Stimulated activated CD4-positive, alpha-beta T cell treated with anti-CD3 and anti-CD28 coated beads, Interleukin-15, amount 100 ng/mL, for 48 hours (primary cell): ENCODE results near the gene ICE2.

ENCODE experiments used
- DNase-seq, 2 donors: peaks; one replicate each; pipeline ENCODE4 v3.0.0-alpha.2; 2020; ENCODE audit warnings: low read depth in 2 of 2

Gene ICE2

GRCh38 chr15:60493166-60493565 lies 14.2 kb upstream of the ICE2 start:
- DNase-seq, result no peak

DNA sequence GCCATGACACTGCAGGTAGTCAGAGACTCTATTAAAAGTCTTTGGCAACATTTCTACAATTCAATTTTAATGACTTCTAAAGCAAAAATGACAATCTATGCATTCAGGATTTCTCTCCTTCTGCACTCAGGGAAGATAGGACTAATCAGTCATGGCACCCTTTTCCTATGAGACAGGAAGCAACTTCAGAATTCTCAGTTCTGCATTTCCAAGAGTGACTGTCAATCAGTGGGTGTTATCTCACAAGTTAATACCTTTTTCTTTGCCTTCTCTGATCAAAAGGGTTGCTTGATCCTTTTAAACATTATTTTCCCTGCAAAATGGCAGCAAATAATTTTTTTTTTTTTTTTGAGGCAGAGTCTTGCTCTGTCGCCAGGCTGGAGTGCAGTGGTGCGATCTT lies 7.8 kb upstream of the ICE2 start:
- no peak for DNase-seq

DNA sequence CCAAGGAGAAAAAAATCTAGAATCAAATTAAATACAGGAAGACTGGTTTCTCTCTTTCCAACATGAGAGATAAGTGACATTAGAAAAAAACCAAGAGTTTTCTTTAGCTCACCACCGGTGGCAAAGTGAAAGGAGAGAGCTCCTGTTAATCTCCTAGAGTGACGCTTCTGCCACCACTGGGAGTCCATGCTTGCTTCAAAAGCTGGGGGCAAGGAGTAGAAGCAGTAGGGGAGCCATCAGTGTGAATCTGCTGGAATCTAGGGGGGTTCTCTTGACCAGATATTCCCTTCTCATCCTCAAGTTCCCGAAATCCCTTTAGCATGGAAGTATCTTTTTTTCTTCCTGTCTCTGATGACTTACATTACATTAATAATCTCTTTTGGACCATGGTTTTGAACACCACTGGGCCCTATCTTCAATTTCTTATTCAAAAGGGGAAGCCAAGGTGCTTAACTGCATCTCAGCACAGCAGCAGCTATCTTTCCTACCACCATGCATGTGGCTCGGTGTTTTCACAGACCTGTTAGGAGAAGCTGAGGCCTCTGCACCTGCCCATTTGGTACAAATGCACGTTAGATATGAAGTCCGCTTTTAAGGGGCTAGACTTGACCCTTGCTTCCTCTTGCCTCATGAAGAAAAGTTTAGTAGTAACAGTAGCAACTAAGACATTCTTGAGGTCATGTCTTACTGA lies 6.6 kb upstream of the ICE2 start:
- no peak for DNase-seq

- DNase-seq, result no peak
These were observed 4.1 kb upstream of the ICE2 start for GRCh38 chr15:60483042-60483441.

DNA sequence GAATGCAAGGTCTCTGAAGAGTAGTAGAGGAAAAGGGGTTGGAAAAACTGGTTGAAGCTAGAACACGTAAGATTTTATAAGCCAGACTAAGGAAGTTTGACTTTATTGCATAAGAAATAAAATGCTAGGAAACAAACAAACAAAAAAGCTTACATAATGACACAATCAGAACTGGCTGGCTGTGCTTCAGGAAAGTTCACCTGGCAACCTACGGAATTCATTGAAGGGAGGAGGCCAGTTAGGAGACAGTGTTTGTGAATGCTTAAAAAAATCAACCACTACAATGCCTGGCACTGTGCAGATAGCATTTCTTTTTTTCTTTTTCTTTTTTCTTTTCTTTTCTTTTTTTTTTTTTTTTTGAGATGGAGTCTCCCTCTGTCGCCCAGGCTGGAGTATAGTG lies 1.9 kb upstream of the ICE2 start:
- no peak for DNase-seq

DNA sequence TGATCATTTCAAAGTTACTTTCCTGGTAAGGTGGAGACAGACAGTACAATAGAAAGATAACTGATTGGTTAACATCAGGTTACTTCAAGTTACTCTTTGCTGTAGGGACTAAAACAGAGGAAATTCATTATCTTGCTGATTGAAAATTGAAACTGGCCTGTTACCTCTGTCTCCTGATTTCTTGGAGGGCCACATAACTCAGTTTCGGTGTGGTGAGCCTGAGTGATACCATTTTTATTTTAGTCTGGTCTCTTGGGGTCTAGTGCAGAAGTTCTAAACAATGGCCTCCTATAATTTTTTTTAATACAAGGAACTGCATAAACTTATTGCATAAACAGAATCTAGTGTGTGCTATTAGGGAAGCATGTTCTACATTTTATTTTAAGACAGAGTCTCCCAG lies 1.2 kb upstream of the ICE2 start:
- DNase-seq, result no peak

DNA sequence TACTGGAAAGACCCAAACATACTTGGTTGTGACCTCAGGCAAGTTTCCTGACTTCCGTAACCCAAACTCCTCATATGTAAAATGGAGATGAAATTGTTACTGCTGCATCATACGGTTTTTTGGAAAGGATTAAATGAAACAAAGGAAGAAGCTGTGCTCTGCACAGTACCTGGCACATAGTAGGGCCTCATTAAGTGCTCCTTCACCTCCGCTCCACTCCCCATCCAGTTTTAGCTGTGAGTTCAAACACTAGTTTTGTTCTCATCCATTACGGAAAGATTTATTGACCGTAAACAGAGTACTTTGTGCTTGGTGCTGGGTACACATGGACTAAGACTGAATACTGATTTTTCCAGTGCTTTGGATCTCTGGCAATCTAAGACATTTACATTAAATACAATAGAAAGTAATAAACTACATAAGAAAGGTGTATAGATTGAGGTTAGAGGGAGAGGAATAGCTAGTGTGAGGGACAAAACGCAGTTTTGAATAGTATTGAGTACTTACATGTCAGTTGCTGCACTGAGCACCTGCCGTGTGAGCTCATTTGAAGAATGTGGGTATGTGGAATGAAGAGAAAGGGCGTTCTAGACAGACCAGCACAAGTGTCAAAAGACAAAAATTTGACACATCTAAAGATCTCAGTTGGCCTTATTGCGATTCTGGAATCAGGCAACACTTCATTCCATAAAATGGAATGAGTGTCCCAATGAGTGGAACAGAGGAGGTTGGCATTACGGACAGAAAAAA lies 594 bp upstream of the ICE2 start:
- DNase-seq, result no peak

- DNase-seq, result no peak
These were observed 901 bp downstream of the ICE2 start for GRCh38 chr15:60477916-60478565.

DNA sequence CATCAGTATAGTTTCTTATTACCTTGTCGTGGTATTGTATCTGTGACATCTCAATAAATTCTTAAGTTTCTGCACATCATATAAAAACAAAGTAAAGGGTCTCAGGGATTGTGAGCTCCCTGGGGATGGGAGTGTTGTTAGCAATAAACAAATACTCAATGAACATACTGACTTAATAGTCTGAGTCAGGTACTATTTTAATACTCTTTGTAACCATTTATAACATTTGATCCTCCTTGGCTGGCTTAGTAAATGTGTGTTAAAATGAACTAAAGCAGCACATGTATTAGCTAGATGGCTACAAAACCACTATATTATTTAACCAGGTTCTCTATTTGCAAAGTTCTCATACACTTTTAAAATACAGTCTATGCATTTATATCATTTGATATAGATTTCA lies 1.8 kb downstream of the ICE2 start:
- no peak for DNase-seq

DNA sequence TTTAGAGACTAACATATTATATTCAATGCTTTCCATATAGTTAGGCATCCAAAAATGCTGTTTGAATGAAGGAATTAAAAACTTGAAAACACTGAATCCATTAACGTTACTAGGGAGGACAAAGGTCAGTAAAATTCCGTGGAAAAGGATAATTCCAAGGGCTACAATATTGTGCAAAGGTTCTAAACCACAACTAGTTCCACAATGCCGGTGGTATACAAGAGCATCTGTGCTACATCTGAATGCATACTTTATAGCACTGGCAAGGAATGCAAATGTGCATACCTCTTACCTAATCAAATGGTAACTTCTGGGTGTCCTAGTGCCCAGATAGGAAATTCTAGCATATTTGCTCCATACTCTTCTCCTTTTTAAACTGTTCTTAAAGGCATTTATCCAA lies 2.2 kb downstream of the ICE2 start:
- DNase-seq, result no peak

DNA sequence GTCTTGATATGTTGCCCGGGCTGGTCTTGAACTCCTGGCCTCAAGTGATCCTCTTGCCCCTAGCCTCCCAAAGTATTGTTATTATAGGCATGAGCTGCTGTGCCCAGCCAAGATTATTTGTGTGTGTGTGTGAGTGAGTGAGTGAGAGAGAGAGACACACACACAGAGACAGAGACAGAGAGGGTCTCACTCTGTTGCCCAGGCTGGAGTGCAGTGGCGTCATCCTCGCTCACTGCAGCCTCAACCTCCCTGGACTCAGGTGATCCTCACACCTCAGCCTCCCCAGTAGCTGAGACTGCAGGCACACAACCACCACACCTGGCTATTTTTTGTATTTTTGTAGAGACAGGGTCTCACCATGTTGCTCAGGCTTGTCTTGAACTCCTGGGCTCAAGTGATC lies 5.8 kb downstream of the ICE2 start:
- no peak for DNase-seq

GRCh38 chr15:60471314-60471713 lies 7.6 kb downstream of the ICE2 start:
- no peak for DNase-seq

- DNase-seq, result no peak
These were observed 8.9 kb downstream of the ICE2 start for GRCh38 chr15:60469893-60470641.

- no peak for DNase-seq
These were observed 13.9 kb downstream of the ICE2 start for GRCh38 chr15:60464836-60465630.

DNA sequence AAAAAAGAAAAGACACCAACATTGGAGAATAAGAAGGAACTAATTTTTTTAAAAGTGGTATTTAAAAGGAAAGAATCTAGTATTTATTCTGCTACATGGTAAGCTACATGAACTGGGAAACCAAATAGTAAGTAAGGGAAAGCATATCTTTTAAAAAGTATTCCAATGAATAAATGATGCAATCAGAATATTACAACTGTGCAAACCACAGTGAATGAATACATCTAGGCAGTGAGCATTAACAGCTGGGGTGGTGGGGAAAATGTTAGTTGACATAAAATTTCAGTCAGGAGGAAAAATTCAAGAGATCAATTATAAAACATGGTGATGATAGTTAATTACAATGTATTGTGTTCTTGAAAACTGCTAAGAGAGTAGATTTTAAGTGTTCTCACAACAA lies 16.9 kb downstream of the ICE2 start:
- no peak for DNase-seq

GRCh38 chr15:60460931-60461330 lies 18.0 kb downstream of the ICE2 start:
- DNase-seq, result no peak

GRCh38 chr15:60458721-60459120 lies 20.2 kb downstream of the ICE2 start:
- no peak for DNase-seq

- DNase-seq, result no peak
These were observed 21.0 kb downstream of the ICE2 start for GRCh38 chr15:60457985-60458384.

- no peak for DNase-seq
These were observed 24.1 kb downstream of the ICE2 start for GRCh38 chr15:60454824-60455223.

DNA sequence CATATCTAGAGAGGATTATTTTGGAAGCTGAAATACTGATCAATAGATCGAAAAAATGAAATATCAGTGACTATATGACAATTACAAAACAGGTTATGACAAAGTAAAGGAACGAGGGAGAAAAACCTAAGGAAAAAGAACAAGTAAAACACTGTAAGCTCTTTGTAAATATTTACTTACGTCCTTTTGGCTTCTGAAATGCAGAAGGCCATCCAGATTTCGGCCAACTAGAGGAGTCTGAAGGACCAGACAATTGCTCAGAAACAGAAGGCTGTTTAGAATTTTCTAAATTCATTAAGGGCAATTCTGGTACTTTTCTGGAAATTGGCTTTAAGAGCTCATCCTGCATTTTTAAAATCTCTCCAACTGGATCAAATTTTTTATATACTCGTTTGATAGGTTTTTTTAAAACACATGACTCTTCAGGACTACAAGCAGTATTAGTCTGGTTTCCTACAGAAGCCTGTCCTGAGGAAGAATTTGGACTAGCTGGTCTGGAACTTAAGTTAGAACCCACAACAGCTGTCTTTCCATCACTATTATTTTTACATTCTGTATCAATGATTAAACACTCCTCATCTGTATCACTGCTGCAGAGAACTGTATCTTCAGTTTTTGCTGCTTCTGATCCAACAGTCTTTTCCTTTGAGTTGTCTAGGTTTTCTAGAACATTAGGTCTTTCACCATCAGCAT lies 30.1 kb downstream of the ICE2 start:
- DNase-seq, result no peak
